HG02642 (cell line): ENCODE measurements around the gene PIEZO1.

Experiments
- ATAC-seq: cut with Tn5 transposase; IDR thresholded peaks from one replicate; pipeline ENCODE4 v1.9.1; 2021; ENCODE audit warnings: mild to moderate bottlenecking; ENCODE audit not compliant: unreplicated experiment, poor library complexity

Gene PIEZO1

GRCh38 chr16:88724855-88725555 is 60.0 kb downstream of the PIEZO1 start:
- ATAC-seq, result no peak

GRCh38 chr16:88723911-88724310 is 61.1 kb downstream of the PIEZO1 start:
- no peak for ATAC-seq

GRCh38 chr16:88723507-88723887 is 61.5 kb downstream of the PIEZO1 start:
- no peak for ATAC-seq

GRCh38 chr16:88722784-88723506 is 62.1 kb downstream of the PIEZO1 start:
- ATAC-seq, result no peak

GRCh38 chr16:88721815-88722755 is 62.9 kb downstream of the PIEZO1 start:
- ATAC-seq, result no peak

GRCh38 chr16:88721236-88721635 is 63.8 kb downstream of the PIEZO1 start:
- ATAC-seq, result no peak

GRCh38 chr16:88720396-88720970 is 64.5 kb downstream of the PIEZO1 start:
- no peak for ATAC-seq

GRCh38 chr16:88719933-88720296 is 65.1 kb downstream of the PIEZO1 start:
- no peak for ATAC-seq

GRCh38 chr16:88719267-88719932 is 65.6 kb downstream of the PIEZO1 start:
- ATAC-seq, result no peak

GRCh38 chr16:88718178-88718577 is 66.8 kb downstream of the PIEZO1 start:
- no peak for ATAC-seq

GRCh38 chr16:88716601-88717001 is 68.4 kb downstream of the PIEZO1 start:
- no peak for ATAC-seq

- no peak for ATAC-seq
These were observed 68.8 kb downstream of the PIEZO1 start for GRCh38 chr16:88716201-88716600.

GRCh38 chr16:88715312-88716190 is 69.5 kb downstream of the PIEZO1 start:
- no peak for ATAC-seq

GRCh38 chr16:88714420-88715302 is 70.4 kb downstream of the PIEZO1 start:
- ATAC-seq, result no peak

- ATAC-seq, result no peak
These were observed 71.2 kb downstream of the PIEZO1 start for GRCh38 chr16:88713568-88714419.

- ATAC-seq, result no peak
These were observed 72.0 kb downstream of the PIEZO1 start for GRCh38 chr16:88713054-88713453.

GRCh38 chr16:88712362-88712979 is 72.5 kb downstream of the PIEZO1 start:
- no peak for ATAC-seq
